ENCODE results near the gene CMIP.

DNA sequence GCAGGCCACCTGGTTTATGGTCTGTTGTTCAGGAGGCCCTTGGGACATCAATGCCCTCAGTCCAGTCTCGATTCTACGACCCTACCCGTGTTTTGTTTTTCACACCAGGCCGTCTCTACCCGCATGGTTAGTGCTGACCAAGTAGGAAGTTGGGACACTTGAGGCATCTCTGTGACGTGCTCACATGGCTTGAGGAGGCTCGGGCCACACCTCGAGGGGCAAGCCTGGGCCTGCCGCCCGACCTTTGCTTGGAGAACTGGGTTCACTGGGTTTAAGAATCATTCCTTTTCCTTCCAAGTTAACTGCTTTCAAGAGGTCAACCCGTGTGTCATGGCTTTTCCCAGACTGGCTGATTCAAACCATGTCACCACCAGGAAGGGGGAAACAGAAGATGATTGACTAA, 86.8 kb downstream of the CMIP start:
- TF ChIP-seq CTCF (conservative IDR thresholded peaks at IDR 0.05; ENCODE audit: low read depth, low read length) (no peak), EZH2 (IDR thresholded peaks at IDR 0.05; ENCODE audit: low read length, unreplicated experiment) (no peak)
